Liver (tissue), 9 donors: ENCODE data around the gene RYR1. TPM values are rescaled to one million over a fixed set of nuclear protein-coding genes. Genes with fewer than 3 reads are reported as not detected.

Experiments
- DNase-seq: peaks from one replicate; pipeline ENCODE4 v3.0.0-alpha.2; 2017; ENCODE audit warnings: low spot score
- H3K27ac ChIP-seq, 2 donors: one replicate each; pipeline ENCODE4 v1.7.0; 2013; ENCODE audit warnings: inconsistent platforms in 2 of 2, low read length in 2 of 2, control low read depth in 1 of 2, low read depth in 1 of 2, mild to moderate bottlenecking in 1 of 2
- H3K27me3 ChIP-seq, 4 donors: one replicate each; pipeline versions ENCODE4 v1.6.1 to v1.7.0; 2013; ENCODE audit warnings: low read length in 3 of 4, inconsistent platforms in 1 of 4, mild to moderate bottlenecking in 1 of 4, moderate library complexity in 1 of 4; ENCODE audit not compliant: control insufficient read depth in 4 of 4, insufficient read depth in 4 of 4
- H3K36me3 ChIP-seq, 4 donors: one replicate each; pipeline versions ENCODE4 v1.6.1 to v1.7.0; 2013; ENCODE audit warnings: low read length in 3 of 4, mild to moderate bottlenecking in 3 of 4, low read depth in 1 of 4, moderate library complexity in 1 of 4; ENCODE audit not compliant: control insufficient read depth in 4 of 4, insufficient read depth in 3 of 4
- H3K4me1 ChIP-seq, 4 donors: one replicate each; pipeline versions ENCODE4 v1.6.1 to v1.7.0; 2013; ENCODE audit warnings: low read length in 3 of 4, mild to moderate bottlenecking in 3 of 4, moderate library complexity in 1 of 4; ENCODE audit not compliant: control insufficient read depth in 4 of 4, insufficient read depth in 4 of 4
- H3K4me3 ChIP-seq, 3 donors: one replicate each; pipeline versions ENCODE4 v1.6.1 to v1.7.0; 2013; ENCODE audit warnings: low read length in 3 of 3, control low read depth in 1 of 3, low read depth in 1 of 3, mild to moderate bottlenecking in 1 of 3
- H3K9ac ChIP-seq, 2 donors: one replicate each; pipeline ENCODE4 v1.7.0; 2013; ENCODE audit warnings: low read length in 2 of 2, mild to moderate bottlenecking in 2 of 2, moderate library complexity in 2 of 2, control low read depth in 1 of 2, low read depth in 1 of 2
- H3K9me3 ChIP-seq, 4 donors: one replicate each; pipeline versions ENCODE4 v1.6.1 to v1.7.0; 2013; ENCODE audit warnings: low read length in 3 of 4; ENCODE audit not compliant: control insufficient read depth in 4 of 4
- EGR1 ChIP-seq, 2 donors: IDR thresholded peaks; 2 replicates each; pipeline ENCODE4 v1.6.1; 2016 to 2018; ENCODE audit warnings: antibody characterized with exemption in 2 of 2, low read depth in 2 of 2
- FOXA1 ChIP-seq: IDR thresholded peaks from 2 replicates; pipeline ENCODE4 v1.6.1; 2016; ENCODE audit warnings: antibody characterized with exemption
- FOXA2 ChIP-seq: IDR thresholded peaks from 2 replicates; pipeline ENCODE4 v1.6.1; 2016; ENCODE audit warnings: antibody characterized with exemption
- HNF4A ChIP-seq, 2 donors: conservative IDR thresholded peaks; 2 replicates each; pipeline ENCODE4 v1.6.1; 2016; ENCODE audit warnings: antibody characterized with exemption in 2 of 2, mild to moderate bottlenecking in 2 of 2
- HNF4G ChIP-seq: IDR thresholded peaks from 2 replicates; pipeline ENCODE4 v1.6.1; 2016; ENCODE audit warnings: antibody characterized with exemption
- JUND ChIP-seq, 2 donors: IDR thresholded peaks; 2 replicates each; pipeline ENCODE4 v1.6.1; 2016; ENCODE audit warnings: antibody characterized with exemption in 2 of 2
- MAX ChIP-seq: IDR thresholded peaks from 2 replicates; pipeline ENCODE4 v1.6.1; 2016; ENCODE audit warnings: antibody characterized with exemption
- RAD21 ChIP-seq, 2 donors: IDR thresholded peaks; 2 replicates each; pipeline ENCODE4 v1.6.1; 2016; ENCODE audit warnings: antibody characterized with exemption in 2 of 2, mild to moderate bottlenecking in 2 of 2
- SP1 ChIP-seq: IDR thresholded peaks from 2 replicates; pipeline ENCODE4 v1.6.1; 2018; ENCODE audit warnings: antibody characterized with exemption, mild to moderate bottlenecking
- TAF1 ChIP-seq: conservative IDR thresholded peaks from 2 replicates; pipeline ENCODE4 v1.6.1; 2016; ENCODE audit warnings: antibody characterized with exemption, mild to moderate bottlenecking
- YY1 ChIP-seq: IDR thresholded peaks from 2 replicates; pipeline ENCODE4 v1.6.1; 2016; ENCODE audit warnings: antibody characterized with exemption, mild to moderate bottlenecking
- ZBTB33 ChIP-seq: IDR thresholded peaks from 2 replicates; pipeline ENCODE4 v1.6.1; 2016; ENCODE audit warnings: antibody characterized with exemption
- WGBS: extraction: QIAGEN DNeasy Blood & Tissue Kit; methylation state at CpG from one replicate; pipeline ENCODE4 v1.1.7; 2013; 5-methylcytosine and 5-hydroxymethylcytosine counted together
- polyA plus RNA-seq, 2 donors: library from polyadenylated mRNA; stranded (reverse) in 1 of 2; unstranded in 1 of 2; fragments of 200-250 nt in 1 of 2; fragments of >200 nt in 1 of 2; fragmentation: Nextera tagmentation in 1 of 2; extraction: Ambion mirVana in 1 of 2; gene quantifications; one replicate each; pipeline versions ENCODE4 v1.2.1 to v1.2.3, GENCODE V29; 2013 to 2015
- total RNA-seq, 2 donors: library from RNA; depleted of rRNA; stranded (reverse); fragments of >200 nt; gene quantifications; one replicate each; pipeline ENCODE4 v1.2.3, GENCODE V29; 2014
- TF ChIP-seq, protein P1 (sequence below): fragments of 150-350 bp; IDR thresholded peaks from 2 replicates; pipeline ENCODE4 v1.5.1; 2017; ENCODE audit warnings: improper control_type of control experiment, low read depth, low read length; ENCODE audit not compliant: missing input control
- TF ChIP-seq, protein P2 (sequence below): IDR thresholded peaks from 2 replicates; pipeline ENCODE4 v1.6.1; 2016; ENCODE audit warnings: antibody characterized with exemption
- donor health status: healthy.
- donor health status: healthy.
- donor health status: healthy.
- donor health status: healthy.
- donor health status: healthy.

RYR1 gene
- total and polyA plus RNA-seq, 4 donors, result 0.01 to 0.70 (median 0.29) TPM

DNA sequence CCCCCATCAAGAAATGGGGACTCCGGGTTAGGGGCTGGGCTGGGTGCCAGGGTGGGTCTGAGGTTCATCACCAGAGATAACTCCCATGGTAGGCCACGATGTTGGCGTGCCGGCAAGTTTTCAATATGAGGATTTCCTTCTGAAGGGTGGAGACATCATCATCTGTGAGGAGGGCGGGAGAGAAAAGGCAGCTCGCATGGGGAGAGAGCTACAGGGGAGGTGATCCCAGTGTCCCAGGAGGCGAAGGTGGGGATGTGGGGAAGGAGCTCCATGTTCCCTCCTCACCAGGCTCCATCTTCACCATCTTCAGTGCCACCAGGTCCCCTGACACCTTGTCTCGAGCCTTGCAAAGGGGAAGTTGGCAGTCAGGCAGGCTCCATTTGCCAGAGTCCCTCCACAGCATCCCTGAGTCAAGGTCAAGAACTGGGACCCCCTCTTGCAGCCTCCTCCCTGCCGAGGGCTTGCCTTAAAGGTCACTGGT lies 183.8 kb downstream of the RYR1 start:
- Histone ChIP-seq H3K9ac (peak overlapping the region in 1 of 2 donors; percentile 12), H3K27me3 (no peaks in the 10 kb centered on the region), H3K4me3 (peak overlapping the region in 2 of 3 donors; percentile 5 to 19), H3K27ac (peak overlapping the region in 1 of 2 donors; percentile 79), H3K9me3 (no peaks in the 10 kb centered on the region), H3K4me1 (peaks cover 2 to 20% (median 15%) of the 10 kb centered on the region in 4 donors), H3K36me3 (peaks cover 2 to 23% (median 14%) of the 10 kb centered on the region in 4 donors)
- 80% methylated on average over 9 of the region's 9 CpGs for WGBS
- DNase-seq, result no peak
- TF ChIP-seq EGR1 (IDR thresholded peaks at IDR 0.05; ENCODE audit: low read depth in 2 of 2), result no peak
- TF ChIP-seq YY1, result no peak
- TF ChIP-seq, protein P1, sequence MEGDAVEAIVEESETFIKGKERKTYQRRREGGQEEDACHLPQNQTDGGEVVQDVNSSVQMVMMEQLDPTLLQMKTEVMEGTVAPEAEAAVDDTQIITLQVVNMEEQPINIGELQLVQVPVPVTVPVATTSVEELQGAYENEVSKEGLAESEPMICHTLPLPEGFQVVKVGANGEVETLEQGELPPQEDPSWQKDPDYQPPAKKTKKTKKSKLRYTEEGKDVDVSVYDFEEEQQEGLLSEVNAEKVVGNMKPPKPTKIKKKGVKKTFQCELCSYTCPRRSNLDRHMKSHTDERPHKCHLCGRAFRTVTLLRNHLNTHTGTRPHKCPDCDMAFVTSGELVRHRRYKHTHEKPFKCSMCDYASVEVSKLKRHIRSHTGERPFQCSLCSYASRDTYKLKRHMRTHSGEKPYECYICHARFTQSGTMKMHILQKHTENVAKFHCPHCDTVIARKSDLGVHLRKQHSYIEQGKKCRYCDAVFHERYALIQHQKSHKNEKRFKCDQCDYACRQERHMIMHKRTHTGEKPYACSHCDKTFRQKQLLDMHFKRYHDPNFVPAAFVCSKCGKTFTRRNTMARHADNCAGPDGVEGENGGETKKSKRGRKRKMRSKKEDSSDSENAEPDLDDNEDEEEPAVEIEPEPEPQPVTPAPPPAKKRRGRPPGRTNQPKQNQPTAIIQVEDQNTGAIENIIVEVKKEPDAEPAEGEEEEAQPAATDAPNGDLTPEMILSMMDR, result no peak
- TF ChIP-seq, protein P2, sequence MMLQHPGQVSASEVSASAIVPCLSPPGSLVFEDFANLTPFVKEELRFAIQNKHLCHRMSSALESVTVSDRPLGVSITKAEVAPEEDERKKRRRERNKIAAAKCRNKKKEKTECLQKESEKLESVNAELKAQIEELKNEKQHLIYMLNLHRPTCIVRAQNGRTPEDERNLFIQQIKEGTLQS, result no peak
- TF ChIP-seq RAD21 (IDR thresholded peaks at IDR 0.05), result no peak
- TF ChIP-seq JUND (IDR thresholded peaks at IDR 0.05), result no peak
- TF ChIP-seq ZBTB33, result no peak
- no peak for TF ChIP-seq HNF4A (conservative IDR thresholded peaks at IDR 0.05)
- TF ChIP-seq FOXA2, result no peak
- no peak for TF ChIP-seq TAF1

DNA sequence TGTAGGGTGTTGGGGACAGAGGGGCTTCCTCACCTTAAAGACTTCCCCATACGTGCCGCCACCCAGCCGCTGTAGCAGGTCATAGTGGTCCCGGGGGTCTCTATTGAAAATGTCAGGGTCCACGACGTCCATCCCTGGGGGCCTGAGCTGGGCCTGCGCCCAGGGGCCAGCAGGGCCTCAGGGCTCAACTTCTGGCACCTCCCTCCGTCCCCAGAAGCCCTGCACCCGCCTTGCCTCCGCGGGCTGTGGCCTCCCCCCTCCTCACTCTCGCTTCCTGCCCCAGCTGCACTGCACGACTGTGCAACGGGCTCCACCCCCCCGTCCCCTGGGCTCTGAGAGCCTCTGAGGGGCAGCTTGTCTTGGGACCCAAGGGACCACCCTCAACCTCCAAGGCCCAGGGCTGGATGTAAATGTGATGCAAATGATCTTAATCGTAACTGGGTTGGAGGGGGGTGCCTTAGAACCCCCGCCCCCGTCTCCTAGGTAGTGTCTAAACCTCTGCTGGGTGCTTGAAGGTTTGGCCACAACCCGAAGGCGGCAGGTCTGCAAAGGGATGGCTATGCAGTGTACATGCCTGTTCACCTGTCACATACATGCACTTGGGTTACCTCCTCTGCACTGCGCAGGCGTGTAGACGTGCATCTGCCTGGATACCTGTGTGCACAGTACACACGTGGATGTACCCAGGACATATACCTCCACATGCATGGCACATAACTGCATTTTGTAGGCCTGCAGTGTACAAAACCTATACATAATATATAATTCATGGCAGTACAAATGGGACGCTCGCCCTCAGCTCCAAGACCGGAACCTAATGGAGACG lies 184.5 kb downstream of the RYR1 start, which contains the start of gene MAP4K1:
MAP4K1 (minus strand) TSS at position 190 of the 826 bp plus-strand sequence; CDS start at position 132, 58 bp downstream.
- no peak for TF ChIP-seq RAD21 (IDR thresholded peaks at IDR 0.05)
- TF ChIP-seq, protein P2, result no peak
- TF ChIP-seq SP1, result no peak
- no peak for TF ChIP-seq HNF4G
- no peak for TF ChIP-seq MAX
- no peak for TF ChIP-seq FOXA1
- TF ChIP-seq EGR1 (IDR thresholded peaks at IDR 0.05; ENCODE audit: low read depth in 2 of 2), result no peak
- no peak for TF ChIP-seq JUND (IDR thresholded peaks at IDR 0.05)
- TF ChIP-seq, protein P1, result no peak
- no peak for TF ChIP-seq FOXA2
- Histone ChIP-seq H3K4me3 (peak within 1 kb of the TSS; percentile 71 to 96 (median 81)), H3K9ac (peak within 1 kb of the TSS; percentile 47 to 83), H3K9me3 (no peaks in the 10 kb centered on the region), H3K27me3 (no peaks in the 10 kb centered on the region), H3K27ac (peak within 1 kb of the TSS; percentile 51 to 79), H3K36me3 (peaks cover 2 to 26% (median 15%) of the 10 kb centered on the region in 4 donors), H3K4me1 (peaks cover 2 to 20% (median 15%) of the 10 kb centered on the region in 4 donors)
- 44% methylated on average over 28 of the region's 28 CpGs for WGBS
- no peak for DNase-seq
